Lower leg skin (tissue), 4 donors: Measurements from ENCODE around the gene PRKD3. TPM values are rescaled to one million over a fixed set of nuclear protein-coding genes. Genes with fewer than 3 reads are reported as not detected.
"Not testable (repeated sequence)": the region's sequence is repeated elsewhere in the genome, so short reads cannot be mapped to it uniquely, and the experiment has no call there.

Experiments
- DNase-seq, 2 donors: peaks; one replicate each; pipeline ENCODE4 v3.0.0-alpha.2; 2019; ENCODE audit warnings: low spot score in 2 of 2
- H3K4me3 ChIP-seq: fragments of 200-600 bp; sonication (generic); 2 replicates; pipeline ENCODE4 v1.5.1; 2017; ENCODE audit warnings: mild to moderate bottlenecking, low read depth; ENCODE audit not compliant: poor library complexity, severe bottlenecking
- POLR2A ChIP-seq, 2 donors: fragments of 450-650 bp; IDR thresholded peaks; one replicate each; pipeline ENCODE4 v1.6.1; 2016 to 2017; ENCODE audit warnings: antibody characterized with exemption in 2 of 2, mild to moderate bottlenecking in 1 of 2, moderate library complexity in 1 of 2
- WGBS, 2 donors: methylation state at CpG; one replicate each; pipeline ENCODE4 v1.1.5; 2018; 5-methylcytosine and 5-hydroxymethylcytosine counted together
- intact Hi-C: fragments of 100-400 bp; cut with DNase I; formaldehyde crosslinking; loops from one replicate; pipeline ENCODE4 v1.15.0; 2023; ENCODE audit warnings: low total_unique reads
- total RNA-seq, 4 donors: library from RNA; depleted of rRNA; stranded (reverse); fragments of >200 nt; gene quantifications; one replicate each; pipeline ENCODE4 v1.1.0, GENCODE V29; 2016
- TF ChIP-seq, protein P1 (sequence below), 3 donors: fragments of 450-650 bp; IDR thresholded peaks; one replicate each; pipeline ENCODE4 v1.5.1; 2016; ENCODE audit warnings: antibody characterized with exemption in 3 of 3, mild to moderate bottlenecking in 3 of 3, moderate library complexity in 2 of 3

The PRKD3 gene
- total RNA-seq, 4 donors from 2014 or later, result 24.8 to 38.4 (median 30.9) TPM

DNA sequence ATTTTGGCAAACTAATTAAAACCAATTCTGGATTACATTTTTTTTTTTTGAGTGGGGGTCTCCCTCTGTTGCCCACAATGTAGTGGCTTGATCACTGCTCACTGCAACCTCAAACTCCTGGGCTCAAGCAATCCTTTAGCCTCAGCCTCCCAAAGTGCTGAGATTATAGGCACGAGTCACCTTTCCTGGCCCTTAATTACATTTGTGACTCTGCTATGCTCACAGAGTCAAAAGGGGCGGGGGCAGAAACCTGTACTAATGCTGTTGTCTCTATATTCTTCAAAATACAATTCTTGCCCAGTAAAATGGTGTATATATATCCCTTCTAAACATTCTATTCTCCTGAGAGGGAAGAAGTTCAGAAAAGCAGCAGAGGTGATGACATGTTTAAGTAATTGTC, 23.2 kb downstream of the PRKD3 start:
- no peak for DNase-seq
- intact Hi-C loops, result no loop called here
- 63 to 66% methylated on average over 2 of the region's 2 CpGs for WGBS, 2 donors
- no peak for TF ChIP-seq POLR2A (IDR thresholded peaks at IDR 0.05)
- TF ChIP-seq, protein P1, sequence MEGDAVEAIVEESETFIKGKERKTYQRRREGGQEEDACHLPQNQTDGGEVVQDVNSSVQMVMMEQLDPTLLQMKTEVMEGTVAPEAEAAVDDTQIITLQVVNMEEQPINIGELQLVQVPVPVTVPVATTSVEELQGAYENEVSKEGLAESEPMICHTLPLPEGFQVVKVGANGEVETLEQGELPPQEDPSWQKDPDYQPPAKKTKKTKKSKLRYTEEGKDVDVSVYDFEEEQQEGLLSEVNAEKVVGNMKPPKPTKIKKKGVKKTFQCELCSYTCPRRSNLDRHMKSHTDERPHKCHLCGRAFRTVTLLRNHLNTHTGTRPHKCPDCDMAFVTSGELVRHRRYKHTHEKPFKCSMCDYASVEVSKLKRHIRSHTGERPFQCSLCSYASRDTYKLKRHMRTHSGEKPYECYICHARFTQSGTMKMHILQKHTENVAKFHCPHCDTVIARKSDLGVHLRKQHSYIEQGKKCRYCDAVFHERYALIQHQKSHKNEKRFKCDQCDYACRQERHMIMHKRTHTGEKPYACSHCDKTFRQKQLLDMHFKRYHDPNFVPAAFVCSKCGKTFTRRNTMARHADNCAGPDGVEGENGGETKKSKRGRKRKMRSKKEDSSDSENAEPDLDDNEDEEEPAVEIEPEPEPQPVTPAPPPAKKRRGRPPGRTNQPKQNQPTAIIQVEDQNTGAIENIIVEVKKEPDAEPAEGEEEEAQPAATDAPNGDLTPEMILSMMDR (IDR thresholded peaks at IDR 0.05), result no peak
- no peak overlapping the region for H3K4me3 ChIP-seq

DNA sequence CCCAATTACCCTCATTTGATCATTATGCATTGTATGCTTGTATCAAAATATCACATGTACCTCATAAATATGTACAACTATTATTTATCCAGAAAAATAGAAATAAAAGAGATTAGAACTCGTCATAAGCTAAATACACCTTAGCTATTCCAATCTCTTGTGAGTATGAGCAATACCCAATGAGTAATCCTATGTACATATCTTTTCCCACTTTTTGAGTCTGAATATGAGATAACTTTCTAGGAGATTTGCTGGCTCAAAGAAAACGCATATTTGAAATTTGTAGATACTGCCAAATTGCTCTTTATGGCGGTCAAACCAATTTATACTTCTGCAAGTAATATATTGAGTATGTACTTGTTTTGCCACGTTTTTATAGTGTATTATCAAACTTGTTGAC, 24.1 kb downstream of the PRKD3 start:
- no peak overlapping the region for H3K4me3 ChIP-seq
- no peak for TF ChIP-seq POLR2A (IDR thresholded peaks at IDR 0.05)
- TF ChIP-seq, protein P1 (IDR thresholded peaks at IDR 0.05), result no peak
- WGBS, 2 donors, result 94% methylated on average over 4 of the region's 4 CpGs
- intact Hi-C loops, result no loop called here
- DNase-seq, result no peak

DNA sequence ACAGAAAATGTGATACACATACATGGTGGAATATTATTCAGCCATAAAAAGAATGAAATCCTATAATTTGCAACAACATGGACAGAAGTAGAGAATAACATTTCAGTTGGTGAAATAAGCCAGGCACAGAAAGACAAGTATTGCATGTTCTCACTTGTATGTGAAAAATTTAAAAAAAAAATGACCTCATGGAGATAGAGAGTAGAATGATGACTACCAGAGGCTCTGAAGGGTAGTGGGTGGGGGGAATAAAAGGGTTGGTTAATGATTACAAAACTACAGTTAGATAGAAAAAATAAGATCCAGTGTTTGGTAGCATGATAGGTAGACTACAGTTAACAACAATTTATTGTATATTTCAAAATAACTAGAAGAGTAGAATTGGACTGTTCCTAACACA, 24.5 kb downstream of the PRKD3 start:
- H3K4me3 ChIP-seq, result no peak overlapping the region
- no peak for DNase-seq
- intact Hi-C loops, result no loop called here
- no peak for TF ChIP-seq POLR2A (IDR thresholded peaks at IDR 0.05)
- TF ChIP-seq, protein P1 (IDR thresholded peaks at IDR 0.05), result no peak

DNA sequence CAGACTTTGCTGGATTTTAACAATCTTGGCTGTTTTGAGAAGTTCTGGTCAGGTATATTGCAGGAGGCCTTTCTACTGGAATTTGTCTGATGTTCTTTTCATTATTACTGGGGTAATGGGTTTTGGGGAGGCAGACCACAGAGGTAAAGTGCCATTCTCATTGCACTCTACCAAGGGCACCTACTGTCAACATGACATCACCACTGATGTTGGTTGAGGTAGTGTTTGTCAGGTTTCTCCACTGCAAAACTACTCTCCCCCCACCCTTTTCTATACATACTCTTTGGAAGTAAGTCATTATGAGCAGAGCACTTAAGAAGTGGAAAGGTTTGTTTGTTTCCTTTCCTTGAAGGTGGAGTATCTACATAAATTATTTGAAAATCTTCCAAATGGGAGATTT, 27.0 kb downstream of the PRKD3 start:
- TF ChIP-seq POLR2A (IDR thresholded peaks at IDR 0.05), result no peak
- TF ChIP-seq, protein P1 (IDR thresholded peaks at IDR 0.05), result no peak
- DNase-seq, result no peak
- intact Hi-C loops, result no loop called here
- no peak overlapping the region for H3K4me3 ChIP-seq

DNA sequence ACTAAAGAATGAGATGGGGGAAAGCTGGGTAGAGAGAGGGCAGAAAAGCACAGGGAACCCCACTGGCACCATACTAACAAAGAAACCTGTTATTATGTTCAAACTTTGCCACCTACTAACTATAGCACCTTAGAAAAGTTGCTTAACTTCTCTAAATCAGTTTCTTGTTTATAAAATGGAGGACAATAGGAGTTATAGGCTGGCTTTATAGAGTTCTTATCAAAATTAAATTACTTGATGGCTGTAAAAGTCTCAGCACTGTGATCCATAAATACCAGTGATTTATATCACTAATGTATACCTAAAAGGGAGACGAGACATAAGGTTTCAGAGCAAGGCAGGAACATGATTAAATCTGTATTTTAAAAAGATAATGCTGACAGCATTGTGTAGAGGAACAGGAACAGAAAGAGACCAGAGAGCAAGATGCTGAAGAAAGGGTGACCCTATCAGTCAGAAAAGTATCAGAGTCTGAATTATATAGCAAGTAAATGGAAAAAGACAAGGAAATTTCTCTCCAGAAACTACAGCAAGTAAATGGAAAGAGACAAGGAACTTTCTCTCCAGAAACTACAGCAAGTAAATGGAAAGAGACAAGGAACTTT, 29.1 kb downstream of the PRKD3 start:
- TF ChIP-seq, protein P1 (IDR thresholded peaks at IDR 0.05), result no peak
- TF ChIP-seq POLR2A (IDR thresholded peaks at IDR 0.05), result no peak
- WGBS, 2 donors, result 71 to 72% methylated on average over 1 of the region's 1 CpG
- DNase-seq, result no peak
- no peak overlapping the region for H3K4me3 ChIP-seq
- intact Hi-C loops, result no loop called here

DNA sequence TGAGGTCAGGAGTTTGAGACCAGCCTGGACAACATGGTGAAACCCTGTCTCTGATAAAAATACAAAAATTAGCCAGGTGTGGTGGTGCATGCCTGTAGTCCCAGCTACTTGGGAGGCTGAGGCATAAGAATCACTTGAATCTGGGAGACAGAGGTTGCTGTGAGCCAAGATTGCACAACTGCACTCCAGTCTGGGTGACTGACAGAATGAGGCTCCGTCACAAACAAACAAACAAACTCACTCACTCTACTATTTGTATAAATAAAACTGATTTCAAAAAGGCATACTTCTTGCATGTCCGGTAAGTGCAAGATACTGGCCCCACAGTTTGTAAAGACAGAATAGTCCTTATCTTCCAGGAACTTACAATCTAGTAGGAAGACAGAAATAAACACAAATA, 29.8 kb downstream of the PRKD3 start:
- H3K4me3 ChIP-seq, DNase-seq, intact Hi-C loops: not testable (repeated sequence)
- WGBS, 2 donors, result 84 to 98% methylated on average over 2 of the region's 2 CpGs
